WTC11 (cell line): Measurements from ENCODE around the gene MEIOSIN. TPM values are rescaled to one million over a fixed set of nuclear protein-coding genes. Genes with fewer than 3 reads are reported as not detected.

Source experiments
- CREB1 ChIP-seq: sonication (generic); formaldehyde crosslinking; IDR thresholded peaks from 2 replicates; pipeline ENCODE4 v1.8.0; 2023; ENCODE audit warnings: mild to moderate bottlenecking, missing genetic modification reagents
- ELF4 ChIP-seq: sonication (generic); formaldehyde crosslinking; IDR thresholded peaks from 2 replicates; pipeline ENCODE4 v1.8.1; 2022; ENCODE audit warnings: low read depth, mild to moderate bottlenecking, moderate library complexity, missing genetic modification reagents
- GRHL2 ChIP-seq: fragments of 250-450 bp; sonication (Bioruptor Pico); IDR thresholded peaks from 2 replicates; pipeline ENCODE4 v1.8.0; 2022; ENCODE audit warnings: mild to moderate bottlenecking, moderate library complexity; ENCODE audit not compliant: insufficient replicate concordance, severe bottlenecking
- HMGA2 ChIP-seq: fragments of 250-450 bp; sonication (Bioruptor Pico); IDR thresholded peaks from 2 replicates; pipeline ENCODE4 v1.4.0; 2021; ENCODE audit warnings: mild to moderate bottlenecking, moderate library complexity
- KAT7 ChIP-seq: sonication (generic); formaldehyde crosslinking; IDR thresholded peaks from 2 replicates; pipeline ENCODE4 v1.8.1; 2023; ENCODE audit warnings: missing genetic modification reagents, mild to moderate bottlenecking, borderline replicate concordance
- MXD4 ChIP-seq: fragments of 250-450 bp; sonication (Bioruptor Pico); IDR thresholded peaks from 2 replicates; pipeline ENCODE4 v1.8.0; 2021; ENCODE audit warnings: mild to moderate bottlenecking, moderate library complexity, borderline replicate concordance
- NFE2L1 ChIP-seq: sonication (generic); formaldehyde crosslinking; IDR thresholded peaks from 2 replicates; pipeline ENCODE4 v1.8.1; 2023; ENCODE audit warnings: missing genetic modification reagents
- NR3C1 ChIP-seq: sonication (generic); formaldehyde crosslinking; conservative IDR thresholded peaks from 2 replicates; pipeline ENCODE4 v1.8.1; 2023; ENCODE audit warnings: low read depth, mild to moderate bottlenecking, missing genetic modification reagents
- PRRX2 ChIP-seq: fragments of 250-450 bp; sonication (Bioruptor Pico); IDR thresholded peaks from 2 replicates; pipeline ENCODE4 v1.8.0; 2021; ENCODE audit warnings: mild to moderate bottlenecking
- SMAD3 ChIP-seq: sonication (generic); formaldehyde crosslinking; IDR thresholded peaks from 2 replicates; pipeline ENCODE4 v1.8.0; 2022; ENCODE audit warnings: missing genetic modification reagents, mild to moderate bottlenecking, borderline replicate concordance
- SOX15 ChIP-seq: fragments of 250-450 bp; sonication (Bioruptor Pico); IDR thresholded peaks from 2 replicates; pipeline ENCODE4 v1.9.0; 2021; ENCODE audit warnings: mild to moderate bottlenecking
- TEAD4 ChIP-seq: sonication (generic); formaldehyde crosslinking; IDR thresholded peaks from 2 replicates; pipeline ENCODE4 v1.8.0; 2022; ENCODE audit warnings: mild to moderate bottlenecking, missing genetic modification reagents
- ZBTB21 ChIP-seq: sonication (generic); formaldehyde crosslinking; IDR thresholded peaks from 2 replicates; pipeline ENCODE4 v1.8.1; 2023; ENCODE audit warnings: mild to moderate bottlenecking, missing genetic modification reagents, borderline replicate concordance
- ZNF219 ChIP-seq: sonication (generic); formaldehyde crosslinking; IDR thresholded peaks from 2 replicates; pipeline ENCODE4 v1.8.0; 2023; ENCODE audit warnings: missing genetic modification reagents, mild to moderate bottlenecking, borderline replicate concordance
- total RNA-seq: library from RNA; stranded (reverse); gene quantifications from 3 replicates; pipeline ENCODE4 v1.2.3, GENCODE V29; 2021
- TF ChIP-seq, protein P1 (sequence below): fragments of 250-450 bp; sonication (Bioruptor Pico); conservative IDR thresholded peaks from 2 replicates; pipeline ENCODE4 v1.9.0; 2021; ENCODE audit warnings: mild to moderate bottlenecking
- TF ChIP-seq, protein P2 (sequence below): sonication (generic); formaldehyde crosslinking; IDR thresholded peaks from 2 replicates; pipeline ENCODE4 v1.8.1; 2023; ENCODE audit warnings: mild to moderate bottlenecking, missing genetic modification reagents
- TF ChIP-seq, protein P3 (sequence below): sonication (generic); formaldehyde crosslinking; conservative IDR thresholded peaks from 2 replicates; pipeline ENCODE4 v1.8.1; 2023; ENCODE audit warnings: mild to moderate bottlenecking, low read depth, missing genetic modification reagents, moderate library complexity
- TF ChIP-seq, protein P4 (sequence below): sonication (generic); formaldehyde crosslinking; IDR thresholded peaks from 2 replicates; pipeline ENCODE4 v1.8.0; 2022; ENCODE audit warnings: mild to moderate bottlenecking, missing genetic modification reagents
- TF ChIP-seq, protein P5 (sequence below): sonication (generic); formaldehyde crosslinking; IDR thresholded peaks from 2 replicates; pipeline ENCODE4 v1.8.0; 2022; ENCODE audit warnings: mild to moderate bottlenecking, missing genetic modification reagents
- TF ChIP-seq, protein P6 (sequence below): sonication (generic); formaldehyde crosslinking; IDR thresholded peaks from 2 replicates; pipeline ENCODE4 v1.8.0; 2023; ENCODE audit warnings: mild to moderate bottlenecking, missing genetic modification reagents
- TF ChIP-seq, protein P7 (sequence below): sonication (generic); formaldehyde crosslinking; IDR thresholded peaks from 2 replicates; pipeline ENCODE4 v1.8.0; 2022; ENCODE audit warnings: missing genetic modification reagents
- TF ChIP-seq, protein P8 (sequence below): sonication (generic); formaldehyde crosslinking; IDR thresholded peaks from 2 replicates; pipeline ENCODE4 v1.8.1; 2023; ENCODE audit warnings: mild to moderate bottlenecking, moderate library complexity, missing genetic modification reagents

The MEIOSIN gene
- total RNA-seq, 1 experiment from 2014 or later, result not detected

DNA sequence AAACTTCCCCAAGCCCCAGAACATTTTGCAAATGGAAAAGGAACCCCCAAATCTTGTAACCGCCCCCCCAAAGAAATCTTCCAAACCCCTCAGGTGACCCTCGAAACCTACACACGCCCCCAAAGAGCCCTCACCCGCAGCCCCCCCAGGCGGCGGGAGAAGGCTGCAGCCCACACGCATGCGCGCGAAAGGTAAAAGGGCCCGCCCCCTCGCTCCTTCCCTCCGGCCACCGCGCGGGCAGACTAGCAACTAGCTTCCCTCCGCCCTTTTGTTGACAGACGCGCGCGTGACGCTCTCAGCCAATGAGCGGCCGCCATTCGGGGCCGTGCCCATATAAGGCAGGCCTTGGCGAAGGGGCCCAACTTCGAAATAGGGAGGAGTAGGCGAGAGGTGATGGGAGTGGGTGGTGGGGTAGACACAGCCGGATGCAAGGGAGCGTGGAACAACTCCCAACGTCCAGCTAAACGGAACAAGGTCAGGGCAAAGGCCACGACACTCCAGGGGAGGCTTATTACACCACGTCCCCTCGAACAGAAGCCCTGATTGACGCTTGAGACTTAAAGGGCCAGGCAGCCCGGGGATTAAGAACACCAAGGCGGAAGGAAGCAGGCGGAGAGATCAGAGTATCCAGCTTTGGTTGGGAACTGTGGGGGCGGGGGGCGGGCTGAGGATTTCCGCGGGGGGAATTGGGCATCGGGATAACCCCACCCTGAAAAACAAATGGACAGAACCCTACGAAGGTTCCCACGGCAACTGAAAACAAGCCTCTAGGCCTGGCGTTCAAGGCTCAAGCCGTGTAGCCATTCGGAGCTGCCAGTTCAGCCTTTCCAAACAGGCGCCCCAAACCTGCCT, 15.9 kb upstream of the MEIOSIN start (continued):
- TF ChIP-seq HMGA2 (CRISPR knock-in tag) (no peak), KAT7 (CRISPR knock-in tag) (no peak), ELF4 (CRISPR knock-in tag) (no peak), NFE2L1 (CRISPR knock-in tag) (peak; percentile 80; the same call in 1 of the 2 replicates), ZNF219 (CRISPR knock-in tag) (no peak), TEAD4 (CRISPR knock-in tag) (no peak), PRRX2 (CRISPR knock-in tag) (no peak), CREB1 (CRISPR knock-in tag) (no peak), NR3C1 (no peak), MXD4 (CRISPR knock-in tag) (no peak), SMAD3 (CRISPR knock-in tag) (no peak), GRHL2 (no peak), SOX15 (CRISPR knock-in tag) (no peak), ZBTB21 (CRISPR knock-in tag) (no peak)
- TF ChIP-seq, protein P1, sequence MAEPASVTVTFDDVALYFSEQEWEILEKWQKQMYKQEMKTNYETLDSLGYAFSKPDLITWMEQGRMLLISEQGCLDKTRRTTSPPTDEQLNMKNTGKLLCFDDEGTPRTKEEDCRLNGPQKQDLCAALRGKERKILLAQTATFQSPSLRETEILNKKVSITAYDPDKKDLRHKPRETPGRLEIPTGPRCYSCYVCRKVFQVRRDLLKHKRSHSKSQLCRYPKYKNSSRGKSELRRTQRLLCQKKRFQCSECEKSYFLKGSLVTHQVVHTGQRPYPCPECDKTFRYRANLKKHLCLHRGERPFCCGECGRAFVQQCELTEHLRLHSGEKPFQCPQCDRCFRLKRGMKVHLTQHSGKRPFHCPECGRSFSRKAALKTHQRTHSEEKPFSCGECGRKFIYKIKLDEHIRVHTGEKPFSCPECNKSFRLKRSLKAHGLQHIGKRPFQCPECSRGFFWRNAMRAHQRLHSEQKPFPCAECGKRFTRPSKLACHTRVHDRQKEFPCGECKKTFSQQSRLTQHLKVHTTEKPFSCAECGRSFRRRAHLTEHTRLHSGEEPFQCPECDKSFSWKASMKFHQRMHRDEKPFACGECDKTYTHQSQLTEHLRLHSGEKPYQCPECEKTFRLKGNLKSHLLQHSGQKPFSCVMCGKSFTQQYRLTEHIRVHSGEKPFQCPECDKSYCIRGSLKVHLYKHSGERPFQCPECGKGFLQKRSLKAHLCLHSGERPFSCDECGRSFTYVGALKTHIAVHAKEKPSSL (CRISPR knock-in tag), result no peak
- TF ChIP-seq, protein P2, sequence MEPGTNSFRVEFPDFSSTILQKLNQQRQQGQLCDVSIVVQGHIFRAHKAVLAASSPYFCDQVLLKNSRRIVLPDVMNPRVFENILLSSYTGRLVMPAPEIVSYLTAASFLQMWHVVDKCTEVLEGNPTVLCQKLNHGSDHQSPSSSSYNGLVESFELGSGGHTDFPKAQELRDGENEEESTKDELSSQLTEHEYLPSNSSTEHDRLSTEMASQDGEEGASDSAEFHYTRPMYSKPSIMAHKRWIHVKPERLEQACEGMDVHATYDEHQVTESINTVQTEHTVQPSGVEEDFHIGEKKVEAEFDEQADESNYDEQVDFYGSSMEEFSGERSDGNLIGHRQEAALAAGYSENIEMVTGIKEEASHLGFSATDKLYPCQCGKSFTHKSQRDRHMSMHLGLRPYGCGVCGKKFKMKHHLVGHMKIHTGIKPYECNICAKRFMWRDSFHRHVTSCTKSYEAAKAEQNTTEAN, result 0 out of 2 replicates have a peak, but pooled peaks have one; percentile 38
- TF ChIP-seq, protein P3, sequence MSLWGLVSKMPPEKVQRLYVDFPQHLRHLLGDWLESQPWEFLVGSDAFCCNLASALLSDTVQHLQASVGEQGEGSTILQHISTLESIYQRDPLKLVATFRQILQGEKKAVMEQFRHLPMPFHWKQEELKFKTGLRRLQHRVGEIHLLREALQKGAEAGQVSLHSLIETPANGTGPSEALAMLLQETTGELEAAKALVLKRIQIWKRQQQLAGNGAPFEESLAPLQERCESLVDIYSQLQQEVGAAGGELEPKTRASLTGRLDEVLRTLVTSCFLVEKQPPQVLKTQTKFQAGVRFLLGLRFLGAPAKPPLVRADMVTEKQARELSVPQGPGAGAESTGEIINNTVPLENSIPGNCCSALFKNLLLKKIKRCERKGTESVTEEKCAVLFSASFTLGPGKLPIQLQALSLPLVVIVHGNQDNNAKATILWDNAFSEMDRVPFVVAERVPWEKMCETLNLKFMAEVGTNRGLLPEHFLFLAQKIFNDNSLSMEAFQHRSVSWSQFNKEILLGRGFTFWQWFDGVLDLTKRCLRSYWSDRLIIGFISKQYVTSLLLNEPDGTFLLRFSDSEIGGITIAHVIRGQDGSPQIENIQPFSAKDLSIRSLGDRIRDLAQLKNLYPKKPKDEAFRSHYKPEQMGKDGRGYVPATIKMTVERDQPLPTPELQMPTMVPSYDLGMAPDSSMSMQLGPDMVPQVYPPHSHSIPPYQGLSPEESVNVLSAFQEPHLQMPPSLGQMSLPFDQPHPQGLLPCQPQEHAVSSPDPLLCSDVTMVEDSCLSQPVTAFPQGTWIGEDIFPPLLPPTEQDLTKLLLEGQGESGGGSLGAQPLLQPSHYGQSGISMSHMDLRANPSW (CRISPR knock-in tag), result no peak
- TF ChIP-seq, protein P4, sequence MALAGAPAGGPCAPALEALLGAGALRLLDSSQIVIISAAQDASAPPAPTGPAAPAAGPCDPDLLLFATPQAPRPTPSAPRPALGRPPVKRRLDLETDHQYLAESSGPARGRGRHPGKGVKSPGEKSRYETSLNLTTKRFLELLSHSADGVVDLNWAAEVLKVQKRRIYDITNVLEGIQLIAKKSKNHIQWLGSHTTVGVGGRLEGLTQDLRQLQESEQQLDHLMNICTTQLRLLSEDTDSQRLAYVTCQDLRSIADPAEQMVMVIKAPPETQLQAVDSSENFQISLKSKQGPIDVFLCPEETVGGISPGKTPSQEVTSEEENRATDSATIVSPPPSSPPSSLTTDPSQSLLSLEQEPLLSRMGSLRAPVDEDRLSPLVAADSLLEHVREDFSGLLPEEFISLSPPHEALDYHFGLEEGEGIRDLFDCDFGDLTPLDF (CRISPR knock-in tag), result no peak
- TF ChIP-seq, protein P5, sequence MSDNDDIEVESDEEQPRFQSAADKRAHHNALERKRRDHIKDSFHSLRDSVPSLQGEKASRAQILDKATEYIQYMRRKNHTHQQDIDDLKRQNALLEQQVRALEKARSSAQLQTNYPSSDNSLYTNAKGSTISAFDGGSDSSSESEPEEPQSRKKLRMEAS (CRISPR knock-in tag), result peak; percentile 79
- TF ChIP-seq, protein P6, sequence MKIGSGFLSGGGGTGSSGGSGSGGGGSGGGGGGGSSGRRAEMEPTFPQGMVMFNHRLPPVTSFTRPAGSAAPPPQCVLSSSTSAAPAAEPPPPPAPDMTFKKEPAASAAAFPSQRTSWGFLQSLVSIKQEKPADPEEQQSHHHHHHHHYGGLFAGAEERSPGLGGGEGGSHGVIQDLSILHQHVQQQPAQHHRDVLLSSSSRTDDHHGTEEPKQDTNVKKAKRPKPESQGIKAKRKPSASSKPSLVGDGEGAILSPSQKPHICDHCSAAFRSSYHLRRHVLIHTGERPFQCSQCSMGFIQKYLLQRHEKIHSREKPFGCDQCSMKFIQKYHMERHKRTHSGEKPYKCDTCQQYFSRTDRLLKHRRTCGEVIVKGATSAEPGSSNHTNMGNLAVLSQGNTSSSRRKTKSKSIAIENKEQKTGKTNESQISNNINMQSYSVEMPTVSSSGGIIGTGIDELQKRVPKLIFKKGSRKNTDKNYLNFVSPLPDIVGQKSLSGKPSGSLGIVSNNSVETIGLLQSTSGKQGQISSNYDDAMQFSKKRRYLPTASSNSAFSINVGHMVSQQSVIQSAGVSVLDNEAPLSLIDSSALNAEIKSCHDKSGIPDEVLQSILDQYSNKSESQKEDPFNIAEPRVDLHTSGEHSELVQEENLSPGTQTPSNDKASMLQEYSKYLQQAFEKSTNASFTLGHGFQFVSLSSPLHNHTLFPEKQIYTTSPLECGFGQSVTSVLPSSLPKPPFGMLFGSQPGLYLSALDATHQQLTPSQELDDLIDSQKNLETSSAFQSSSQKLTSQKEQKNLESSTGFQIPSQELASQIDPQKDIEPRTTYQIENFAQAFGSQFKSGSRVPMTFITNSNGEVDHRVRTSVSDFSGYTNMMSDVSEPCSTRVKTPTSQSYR (CRISPR knock-in tag), result no peak
- TF ChIP-seq, protein P7, sequence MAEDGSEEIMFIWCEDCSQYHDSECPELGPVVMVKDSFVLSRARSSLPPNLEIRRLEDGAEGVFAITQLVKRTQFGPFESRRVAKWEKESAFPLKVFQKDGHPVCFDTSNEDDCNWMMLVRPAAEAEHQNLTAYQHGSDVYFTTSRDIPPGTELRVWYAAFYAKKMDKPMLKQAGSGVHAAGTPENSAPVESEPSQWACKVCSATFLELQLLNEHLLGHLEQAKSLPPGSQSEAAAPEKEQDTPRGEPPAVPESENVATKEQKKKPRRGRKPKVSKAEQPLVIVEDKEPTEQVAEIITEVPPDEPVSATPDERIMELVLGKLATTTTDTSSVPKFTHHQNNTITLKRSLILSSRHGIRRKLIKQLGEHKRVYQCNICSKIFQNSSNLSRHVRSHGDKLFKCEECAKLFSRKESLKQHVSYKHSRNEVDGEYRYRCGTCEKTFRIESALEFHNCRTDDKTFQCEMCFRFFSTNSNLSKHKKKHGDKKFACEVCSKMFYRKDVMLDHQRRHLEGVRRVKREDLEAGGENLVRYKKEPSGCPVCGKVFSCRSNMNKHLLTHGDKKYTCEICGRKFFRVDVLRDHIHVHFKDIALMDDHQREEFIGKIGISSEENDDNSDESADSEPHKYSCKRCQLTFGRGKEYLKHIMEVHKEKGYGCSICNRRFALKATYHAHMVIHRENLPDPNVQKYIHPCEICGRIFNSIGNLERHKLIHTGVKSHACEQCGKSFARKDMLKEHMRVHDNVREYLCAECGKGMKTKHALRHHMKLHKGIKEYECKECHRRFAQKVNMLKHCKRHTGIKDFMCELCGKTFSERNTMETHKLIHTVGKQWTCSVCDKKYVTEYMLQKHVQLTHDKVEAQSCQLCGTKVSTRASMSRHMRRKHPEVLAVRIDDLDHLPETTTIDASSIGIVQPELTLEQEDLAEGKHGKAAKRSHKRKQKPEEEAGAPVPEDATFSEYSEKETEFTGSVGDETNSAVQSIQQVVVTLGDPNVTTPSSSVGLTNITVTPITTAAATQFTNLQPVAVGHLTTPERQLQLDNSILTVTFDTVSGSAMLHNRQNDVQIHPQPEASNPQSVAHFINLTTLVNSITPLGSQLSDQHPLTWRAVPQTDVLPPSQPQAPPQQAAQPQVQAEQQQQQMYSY (CRISPR knock-in tag), result no peak
- TF ChIP-seq, protein P8, sequence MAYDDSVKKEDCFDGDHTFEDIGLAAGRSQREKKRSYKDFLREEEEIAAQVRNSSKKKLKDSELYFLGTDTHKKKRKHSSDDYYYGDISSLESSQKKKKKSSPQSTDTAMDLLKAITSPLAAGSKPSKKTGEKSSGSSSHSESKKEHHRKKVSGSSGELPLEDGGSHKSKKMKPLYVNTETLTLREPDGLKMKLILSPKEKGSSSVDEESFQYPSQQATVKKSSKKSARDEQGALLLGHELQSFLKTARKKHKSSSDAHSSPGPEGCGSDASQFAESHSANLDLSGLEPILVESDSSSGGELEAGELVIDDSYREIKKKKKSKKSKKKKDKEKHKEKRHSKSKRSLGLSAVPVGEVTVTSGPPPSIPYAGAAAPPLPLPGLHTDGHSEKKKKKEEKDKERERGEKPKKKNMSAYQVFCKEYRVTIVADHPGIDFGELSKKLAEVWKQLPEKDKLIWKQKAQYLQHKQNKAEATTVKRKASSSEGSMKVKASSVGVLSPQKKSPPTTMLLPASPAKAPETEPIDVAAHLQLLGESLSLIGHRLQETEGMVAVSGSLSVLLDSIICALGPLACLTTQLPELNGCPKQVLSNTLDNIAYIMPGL (CRISPR knock-in tag), result no peak
